Stimulated activated CD8-positive, alpha-beta memory T cell treated with anti-CD3 and anti-CD28 coated beads, Interleukin-7, amount 100 ng/mL, for 4 hours (primary cell): ENCODE measurements around the gene DENND4B.

ENCODE experiments used
- DNase-seq, 2 donors: peaks; one replicate each; pipeline ENCODE4 v3.0.0-alpha.2; 2020; ENCODE audit warnings: low read depth in 2 of 2

DENND4B gene

GRCh38 chr1:153945131-153945794 is 1.3 kb downstream of the DENND4B start:
- DNase-seq, result peak; percentile 69 to 73

- no peak for DNase-seq
Observed at GRCh38 chr1:153944827-153945117, 1.7 kb downstream of the DENND4B start.

- DNase-seq, result no peak
Observed at GRCh38 chr1:153944005-153944826, 2.3 kb downstream of the DENND4B start.

- DNase-seq, result no peak
Observed at GRCh38 chr1:153942766-153943549, 3.6 kb downstream of the DENND4B start.

GRCh38 chr1:153941826-153942725 is 4.4 kb downstream of the DENND4B start:
- no peak for DNase-seq

- no peak for DNase-seq
Observed at GRCh38 chr1:153940756-153941155, 5.8 kb downstream of the DENND4B start.

- DNase-seq, result no peak
Observed at GRCh38 chr1:153939476-153939875, 7.0 kb downstream of the DENND4B start.

- DNase-seq, result no peak
Observed at GRCh38 chr1:153938996-153939395, 7.5 kb downstream of the DENND4B start.

GRCh38 chr1:153937331-153937730 is 9.2 kb downstream of the DENND4B start:
- DNase-seq, result no peak

- no peak for DNase-seq
Observed at GRCh38 chr1:153936011-153936802, 10.3 kb downstream of the DENND4B start.

- no peak for DNase-seq
Observed at GRCh38 chr1:153934746-153935145, 11.8 kb downstream of the DENND4B start.

GRCh38 chr1:153933955-153934354 is 12.6 kb downstream of the DENND4B start:
- no peak for DNase-seq

- no peak for DNase-seq
Observed at GRCh38 chr1:153933430-153933829, 13.1 kb downstream of the DENND4B start.

GRCh38 chr1:153932156-153933131 is 14.1 kb downstream of the DENND4B start:
- no peak for DNase-seq

GRCh38 chr1:153929981-153930948 is 16.3 kb downstream of the DENND4B start:
- no peak for DNase-seq

- DNase-seq, result no peak
Observed at GRCh38 chr1:153929426-153929825, 17.1 kb downstream of the DENND4B start.

- DNase-seq, result no peak
Observed at GRCh38 chr1:153928791-153929341, 17.7 kb downstream of the DENND4B start.

GRCh38 chr1:153928245-153928644 is 18.3 kb downstream of the DENND4B start:
- no peak for DNase-seq
